WTC11 (cell line): ENCODE results near the gene NKG7.

ENCODE experiments used
- ATF1 ChIP-seq: sonication (generic); formaldehyde crosslinking; IDR thresholded peaks from 2 replicates; pipeline ENCODE4 v1.8.1; 2023; ENCODE audit warnings: mild to moderate bottlenecking, moderate library complexity, missing genetic modification reagents
- ATF3 ChIP-seq: sonication (generic); formaldehyde crosslinking; conservative IDR thresholded peaks from 2 replicates; pipeline ENCODE4 v1.8.1; 2022; ENCODE audit warnings: mild to moderate bottlenecking, missing genetic modification reagents
- CTCF ChIP-seq: fragments of 200-600 bp; IDR thresholded peaks from 2 replicates; pipeline ENCODE4 v1.8.0; 2022; ENCODE audit warnings: antibody characterized with exemption
- ETV6 ChIP-seq: sonication (generic); formaldehyde crosslinking; IDR thresholded peaks from 2 replicates; pipeline ENCODE4 v1.8.1; 2022; ENCODE audit warnings: mild to moderate bottlenecking, missing genetic modification reagents
- MAX ChIP-seq: sonication (generic); formaldehyde crosslinking; IDR thresholded peaks from 2 replicates; pipeline ENCODE4 v1.8.0; 2022; ENCODE audit warnings: mild to moderate bottlenecking, missing genetic modification reagents
- NFYB ChIP-seq: sonication (generic); formaldehyde crosslinking; conservative IDR thresholded peaks from 2 replicates; pipeline ENCODE4 v1.8.0; 2022; ENCODE audit warnings: low read depth, missing genetic modification reagents
- SOX15 ChIP-seq: fragments of 250-450 bp; sonication (Bioruptor Pico); IDR thresholded peaks from 2 replicates; pipeline ENCODE4 v1.9.0; 2021; ENCODE audit warnings: mild to moderate bottlenecking
- TP53 ChIP-seq: sonication (generic); formaldehyde crosslinking; IDR thresholded peaks from 2 replicates; pipeline ENCODE4 v1.8.1; 2023; ENCODE audit warnings: mild to moderate bottlenecking, missing genetic modification reagents
- ZNF263 ChIP-seq: sonication (generic); formaldehyde crosslinking; IDR thresholded peaks from 2 replicates; pipeline ENCODE4 v1.8.1; 2022; ENCODE audit warnings: low read depth, mild to moderate bottlenecking, moderate library complexity, missing genetic modification reagents
- ZNF281 ChIP-seq: sonication (generic); formaldehyde crosslinking; IDR thresholded peaks from 2 replicates; pipeline ENCODE4 v1.8.0; 2023; ENCODE audit warnings: mild to moderate bottlenecking, missing genetic modification reagents

GRCh38 chr19:51324167-51324481, 48.3 kb downstream of the NKG7 start:
- no peak for TF ChIP-seq CTCF
- TF ChIP-seq TP53 (CRISPR knock-in tag), result no peak
- TF ChIP-seq ETV6 (CRISPR knock-in tag), result no peak
- TF ChIP-seq MAX (CRISPR knock-in tag), result no peak
- TF ChIP-seq SOX15, result no peak
- TF ChIP-seq ZNF281, result no peak
- TF ChIP-seq ATF1 (CRISPR knock-in tag), result no peak
- no peak for TF ChIP-seq ZNF263 (CRISPR knock-in tag)
- TF ChIP-seq ATF3 (CRISPR knock-in tag), result no peak
- TF ChIP-seq NFYB, result no peak
